SK-N-SH treated with all-trans-retinoic acid at 6 μM for 48 hours (cell line): ENCODE measurements around the gene MAP3K20.

Source experiments
- ARNTL ChIP-seq: fragments of 450-650 bp; formaldehyde crosslinking; IDR thresholded peaks from 2 replicates; pipeline ENCODE4 v1.5.0; 2020; ENCODE audit warnings: low read depth, mild to moderate bottlenecking, moderate library complexity, borderline replicate concordance
- CSRNP3 ChIP-seq: fragments of 250-450 bp; sonication (Bioruptor Pico); IDR thresholded peaks from 2 replicates; pipeline ENCODE4 v1.5.1; 2021; ENCODE audit warnings: mild to moderate bottlenecking, moderate library complexity
- GLIS3 ChIP-seq: fragments of 250-450 bp; sonication (Bioruptor Pico); IDR thresholded peaks from 2 replicates; pipeline ENCODE4 v1.5.0; 2020; ENCODE audit warnings: mild to moderate bottlenecking, moderate library complexity
- ISL1 ChIP-seq: fragments of 250-450 bp; sonication (Bioruptor Pico); IDR thresholded peaks from 2 replicates; pipeline ENCODE4 v2.1.2; 2022; ENCODE audit warnings: mild to moderate bottlenecking, moderate library complexity
- OSR1 ChIP-seq: fragments of 250-450 bp; sonication (Bioruptor Pico); IDR thresholded peaks from 2 replicates; pipeline ENCODE4 v1.8.0; 2022; ENCODE audit warnings: moderate library complexity, mild to moderate bottlenecking, inconsistent platforms
- PPARA ChIP-seq: fragments of 250-450 bp; sonication (Bioruptor Pico); IDR thresholded peaks from 2 replicates; pipeline ENCODE4 v1.5.0; 2020; ENCODE audit warnings: mild to moderate bottlenecking, borderline replicate concordance
- RARB ChIP-seq: fragments of 250-450 bp; sonication (Bioruptor Pico); IDR thresholded peaks from 2 replicates; pipeline ENCODE4 v1.8.0; 2021; ENCODE audit warnings: mild to moderate bottlenecking, moderate library complexity
- TOX ChIP-seq: fragments of 250-450 bp; sonication (Bioruptor Pico); IDR thresholded peaks from 2 replicates; pipeline ENCODE4 v1.8.0; 2021; ENCODE audit warnings: mild to moderate bottlenecking, moderate library complexity, borderline replicate concordance
- ZC3H10 ChIP-seq: fragments of 250-450 bp; sonication (Bioruptor Pico); IDR thresholded peaks from 2 replicates; pipeline ENCODE4 v1.5.1; 2021; ENCODE audit warnings: mild to moderate bottlenecking, moderate library complexity
- ZNF8 ChIP-seq: fragments of 450-650 bp; formaldehyde crosslinking; IDR thresholded peaks from 2 replicates; pipeline ENCODE4 v1.5.0; 2020; ENCODE audit warnings: mild to moderate bottlenecking, moderate library complexity
- TF ChIP-seq, protein P1 (sequence below): fragments of 250-450 bp; sonication (Bioruptor Pico); IDR thresholded peaks from 2 replicates; pipeline ENCODE4 v1.5.1; 2020; ENCODE audit warnings: low read depth, mild to moderate bottlenecking, moderate library complexity
- TF ChIP-seq, protein P2 (sequence below): fragments of 250-450 bp; sonication (Bioruptor Pico); IDR thresholded peaks from 2 replicates; pipeline ENCODE4 v1.5.0; 2020; ENCODE audit warnings: mild to moderate bottlenecking, moderate library complexity
- TF ChIP-seq, protein P3 (sequence below): fragments of 250-450 bp; sonication (Bioruptor Pico); IDR thresholded peaks from 2 replicates; pipeline ENCODE4 v1.8.0; 2020; ENCODE audit warnings: mild to moderate bottlenecking, moderate library complexity, borderline replicate concordance

GRCh38 chr2:173124441-173124840 lies 48.8 kb downstream of the MAP3K20 start:
- TF ChIP-seq ZC3H10 (no peak), RARB (CRISPR knock-in tag) (no peak), PPARA (no peak), ISL1 (CRISPR knock-in tag) (no peak), ZNF8 (CRISPR knock-in tag) (no peak), OSR1 (CRISPR knock-in tag) (no peak), GLIS3 (CRISPR knock-in tag) (no peak), ARNTL (CRISPR knock-in tag) (no peak), TOX (no peak), CSRNP3 (CRISPR knock-in tag) (no peak)
- TF ChIP-seq, protein P1, sequence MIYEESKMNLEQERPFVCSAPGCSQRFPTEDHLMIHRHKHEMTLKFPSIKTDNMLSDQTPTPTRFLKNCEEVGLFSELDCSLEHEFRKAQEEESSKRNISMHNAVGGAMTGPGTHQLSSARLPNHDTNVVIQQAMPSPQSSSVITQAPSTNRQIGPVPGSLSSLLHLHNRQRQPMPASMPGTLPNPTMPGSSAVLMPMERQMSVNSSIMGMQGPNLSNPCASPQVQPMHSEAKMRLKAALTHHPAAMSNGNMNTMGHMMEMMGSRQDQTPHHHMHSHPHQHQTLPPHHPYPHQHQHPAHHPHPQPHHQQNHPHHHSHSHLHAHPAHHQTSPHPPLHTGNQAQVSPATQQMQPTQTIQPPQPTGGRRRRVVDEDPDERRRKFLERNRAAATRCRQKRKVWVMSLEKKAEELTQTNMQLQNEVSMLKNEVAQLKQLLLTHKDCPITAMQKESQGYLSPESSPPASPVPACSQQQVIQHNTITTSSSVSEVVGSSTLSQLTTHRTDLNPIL: no peak
- TF ChIP-seq, protein P2, sequence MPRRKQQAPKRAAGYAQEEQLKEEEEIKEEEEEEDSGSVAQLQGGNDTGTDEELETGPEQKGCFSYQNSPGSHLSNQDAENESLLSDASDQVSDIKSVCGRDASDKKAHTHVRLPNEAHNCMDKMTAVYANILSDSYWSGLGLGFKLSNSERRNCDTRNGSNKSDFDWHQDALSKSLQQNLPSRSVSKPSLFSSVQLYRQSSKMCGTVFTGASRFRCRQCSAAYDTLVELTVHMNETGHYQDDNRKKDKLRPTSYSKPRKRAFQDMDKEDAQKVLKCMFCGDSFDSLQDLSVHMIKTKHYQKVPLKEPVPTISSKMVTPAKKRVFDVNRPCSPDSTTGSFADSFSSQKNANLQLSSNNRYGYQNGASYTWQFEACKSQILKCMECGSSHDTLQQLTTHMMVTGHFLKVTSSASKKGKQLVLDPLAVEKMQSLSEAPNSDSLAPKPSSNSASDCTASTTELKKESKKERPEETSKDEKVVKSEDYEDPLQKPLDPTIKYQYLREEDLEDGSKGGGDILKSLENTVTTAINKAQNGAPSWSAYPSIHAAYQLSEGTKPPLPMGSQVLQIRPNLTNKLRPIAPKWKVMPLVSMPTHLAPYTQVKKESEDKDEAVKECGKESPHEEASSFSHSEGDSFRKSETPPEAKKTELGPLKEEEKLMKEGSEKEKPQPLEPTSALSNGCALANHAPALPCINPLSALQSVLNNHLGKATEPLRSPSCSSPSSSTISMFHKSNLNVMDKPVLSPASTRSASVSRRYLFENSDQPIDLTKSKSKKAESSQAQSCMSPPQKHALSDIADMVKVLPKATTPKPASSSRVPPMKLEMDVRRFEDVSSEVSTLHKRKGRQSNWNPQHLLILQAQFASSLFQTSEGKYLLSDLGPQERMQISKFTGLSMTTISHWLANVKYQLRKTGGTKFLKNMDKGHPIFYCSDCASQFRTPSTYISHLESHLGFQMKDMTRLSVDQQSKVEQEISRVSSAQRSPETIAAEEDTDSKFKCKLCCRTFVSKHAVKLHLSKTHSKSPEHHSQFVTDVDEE: no peak
- TF ChIP-seq, protein P3, sequence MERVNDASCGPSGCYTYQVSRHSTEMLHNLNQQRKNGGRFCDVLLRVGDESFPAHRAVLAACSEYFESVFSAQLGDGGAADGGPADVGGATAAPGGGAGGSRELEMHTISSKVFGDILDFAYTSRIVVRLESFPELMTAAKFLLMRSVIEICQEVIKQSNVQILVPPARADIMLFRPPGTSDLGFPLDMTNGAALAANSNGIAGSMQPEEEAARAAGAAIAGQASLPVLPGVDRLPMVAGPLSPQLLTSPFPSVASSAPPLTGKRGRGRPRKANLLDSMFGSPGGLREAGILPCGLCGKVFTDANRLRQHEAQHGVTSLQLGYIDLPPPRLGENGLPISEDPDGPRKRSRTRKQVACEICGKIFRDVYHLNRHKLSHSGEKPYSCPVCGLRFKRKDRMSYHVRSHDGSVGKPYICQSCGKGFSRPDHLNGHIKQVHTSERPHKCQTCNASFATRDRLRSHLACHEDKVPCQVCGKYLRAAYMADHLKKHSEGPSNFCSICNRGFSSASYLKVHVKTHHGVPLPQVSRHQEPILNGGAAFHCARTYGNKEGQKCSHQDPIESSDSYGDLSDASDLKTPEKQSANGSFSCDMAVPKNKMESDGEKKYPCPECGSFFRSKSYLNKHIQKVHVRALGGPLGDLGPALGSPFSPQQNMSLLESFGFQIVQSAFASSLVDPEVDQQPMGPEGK (CRISPR knock-in tag): no peak
